OCI-LY7 (cell line): ENCODE measurements around the gene TMC7. TPM values are rescaled to one million over a fixed set of nuclear protein-coding genes. Genes with fewer than 3 reads are reported as not detected.
A peak's percentile ranks its signal among the peaks of the same experiment; 100 is the strongest.

Experiments
- BruUV-seq: library from RNA; stranded (reverse); fragments of 400-500 nt; replicated peaks from 2 replicates; lab custom pipeline; 2021; lab: Mats Ljungman, UMichigan
- CTCF ChIA-PET: fragments of 300-600 bp; sonication (Branson Sonifier 250); formaldehyde crosslinking; loops from one replicate; lab custom pipeline; 2022; ENCODE audit warnings: antibody characterized with exemption; ENCODE audit not compliant: unreplicated experiment; lab: Charles Lee
- POLR2A ChIA-PET: fragments of 300-600 bp; sonication (Branson Sonifier 250); formaldehyde crosslinking; loops from one replicate; lab custom pipeline; 2022; ENCODE audit warnings: antibody characterized with exemption; lab: Charles Lee
- DNase-seq: peaks from one replicate; pipeline ENCODE4 v3.0.0-alpha.2; 2015; ENCODE audit warnings: low spot score
- H2AFZ ChIP-seq: fragments of 200-600 bp; sonication (generic), shearing (Covaris generic); 2 replicates; pipeline ENCODE4 v1.6.1; 2014; ENCODE audit warnings: mild to moderate bottlenecking, antibody characterized with exemption, low read length, moderate library complexity
- H3K27ac ChIP-seq: fragments of 200-600 bp; sonication (generic); 2 replicates; pipeline ENCODE4 v1.5.1; 2014; ENCODE audit warnings: mixed run types, low read depth, mild to moderate bottlenecking, moderate library complexity, low read length, inconsistent platforms; ENCODE audit not compliant: poor library complexity, severe bottlenecking
- H3K36me3 ChIP-seq: fragments of 200-600 bp; sonication (generic); 2 replicates; pipeline ENCODE4 v1.6.1; 2014; ENCODE audit warnings: mild to moderate bottlenecking, antibody characterized with exemption, low read length, moderate library complexity, mixed read lengths; ENCODE audit not compliant: insufficient read depth
- H3K4me1 ChIP-seq: fragments of 200-600 bp; sonication (generic); 2 replicates; pipeline ENCODE4 v1.5.1; 2014; ENCODE audit warnings: mild to moderate bottlenecking, low read length; ENCODE audit not compliant: insufficient read depth, poor library complexity, severe bottlenecking
- H3K4me2 ChIP-seq: fragments of 200-600 bp; sonication (generic); 2 replicates; pipeline ENCODE4 v1.6.1; 2014; ENCODE audit warnings: mild to moderate bottlenecking, low read length
- H3K4me3 ChIP-seq: fragments of 200-600 bp; sonication (generic); 2 replicates; pipeline ENCODE4 v1.5.1; 2014; ENCODE audit warnings: mild to moderate bottlenecking, low read depth, low read length; ENCODE audit not compliant: poor library complexity, severe bottlenecking
- H3K79me2 ChIP-seq: fragments of 200-600 bp; sonication (generic); 2 replicates; pipeline ENCODE4 v1.6.1; 2016; ENCODE audit warnings: low read depth, mild to moderate bottlenecking, low read length, moderate library complexity, mixed read lengths; ENCODE audit not compliant: insufficient read depth
- H3K9me2 ChIP-seq: fragments of 200-600 bp; sonication (generic); 2 replicates; pipeline ENCODE4 v1.6.1; 2016; ENCODE audit warnings: mild to moderate bottlenecking, low read length, mixed read lengths; ENCODE audit not compliant: insufficient read depth
- H3K9me3 ChIP-seq: fragments of 200-600 bp; sonication (generic); 2 replicates; pipeline ENCODE4 v1.6.1; 2014; ENCODE audit warnings: mild to moderate bottlenecking, mixed run types, low read length, mixed read lengths
- H4K20me1 ChIP-seq: fragments of 200-600 bp; sonication (generic); 2 replicates; pipeline ENCODE4 v1.6.1; 2014; ENCODE audit warnings: mild to moderate bottlenecking, antibody characterized with exemption, low read length, moderate library complexity, mixed read lengths; ENCODE audit not compliant: insufficient read depth
- EZH2phosphoT487 ChIP-seq: fragments of 200-600 bp; sonication (generic); IDR thresholded peaks from 2 replicates; pipeline ENCODE4 v1.6.1; 2018; ENCODE audit warnings: low read depth, borderline replicate concordance, mild to moderate bottlenecking, mixed run types, antibody characterized with exemption, low read length, moderate library complexity, mixed read lengths
- intact Hi-C: fragments of 100-400 bp; cut with micrococcal nuclease; formaldehyde crosslinking; loops from one replicate; pipeline ENCODE4 v1.10.0; 2022; ENCODE audit not compliant: unreplicated experiment
- total RNA-seq, 2 experiments: library from RNA; depleted of rRNA in 1 of 2; stranded (reverse); fragments of >200 nt in 1 of 2; shearing (Covaris generic) in 1 of 2; gene quantifications; 2 replicates each; pipeline ENCODE4 v1.2.3, GENCODE V29; 2014 to 2022
- TF ChIP-seq, protein P1 (sequence below): fragments of 200-600 bp; sonication (generic); conservative IDR thresholded peaks from 2 replicates; pipeline ENCODE4 v1.5.1; 2014; ENCODE audit warnings: mild to moderate bottlenecking, antibody characterized with exemption, low read length, moderate library complexity, mixed read lengths

Gene TMC7
- total RNA-seq, 2 experiments from 2014 or later = not detected

DNA sequence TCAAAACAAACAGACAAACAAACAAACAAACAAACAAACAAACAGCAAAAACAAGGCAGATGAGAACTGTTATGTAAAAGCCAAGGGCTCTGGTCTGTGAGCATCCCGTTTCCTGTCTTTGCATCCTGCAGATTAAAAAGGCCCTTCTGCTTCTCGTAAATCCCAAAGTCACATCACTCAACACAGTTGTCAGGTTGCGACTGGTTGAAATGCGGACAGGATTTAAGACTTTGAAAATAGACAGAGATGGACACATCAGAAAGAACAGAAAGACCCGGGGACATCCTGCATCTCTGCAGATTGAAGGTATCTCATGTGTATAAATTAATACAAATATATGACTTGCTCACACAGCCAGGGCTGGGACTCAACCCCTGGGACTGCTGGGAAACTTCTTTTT, 18.2 kb upstream of the TMC7 start:
- TF ChIP-seq, protein P1, sequence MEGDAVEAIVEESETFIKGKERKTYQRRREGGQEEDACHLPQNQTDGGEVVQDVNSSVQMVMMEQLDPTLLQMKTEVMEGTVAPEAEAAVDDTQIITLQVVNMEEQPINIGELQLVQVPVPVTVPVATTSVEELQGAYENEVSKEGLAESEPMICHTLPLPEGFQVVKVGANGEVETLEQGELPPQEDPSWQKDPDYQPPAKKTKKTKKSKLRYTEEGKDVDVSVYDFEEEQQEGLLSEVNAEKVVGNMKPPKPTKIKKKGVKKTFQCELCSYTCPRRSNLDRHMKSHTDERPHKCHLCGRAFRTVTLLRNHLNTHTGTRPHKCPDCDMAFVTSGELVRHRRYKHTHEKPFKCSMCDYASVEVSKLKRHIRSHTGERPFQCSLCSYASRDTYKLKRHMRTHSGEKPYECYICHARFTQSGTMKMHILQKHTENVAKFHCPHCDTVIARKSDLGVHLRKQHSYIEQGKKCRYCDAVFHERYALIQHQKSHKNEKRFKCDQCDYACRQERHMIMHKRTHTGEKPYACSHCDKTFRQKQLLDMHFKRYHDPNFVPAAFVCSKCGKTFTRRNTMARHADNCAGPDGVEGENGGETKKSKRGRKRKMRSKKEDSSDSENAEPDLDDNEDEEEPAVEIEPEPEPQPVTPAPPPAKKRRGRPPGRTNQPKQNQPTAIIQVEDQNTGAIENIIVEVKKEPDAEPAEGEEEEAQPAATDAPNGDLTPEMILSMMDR = no peak
- no peak for TF ChIP-seq EZH2phosphoT487
- CTCF ChIA-PET = no interaction called here

DNA sequence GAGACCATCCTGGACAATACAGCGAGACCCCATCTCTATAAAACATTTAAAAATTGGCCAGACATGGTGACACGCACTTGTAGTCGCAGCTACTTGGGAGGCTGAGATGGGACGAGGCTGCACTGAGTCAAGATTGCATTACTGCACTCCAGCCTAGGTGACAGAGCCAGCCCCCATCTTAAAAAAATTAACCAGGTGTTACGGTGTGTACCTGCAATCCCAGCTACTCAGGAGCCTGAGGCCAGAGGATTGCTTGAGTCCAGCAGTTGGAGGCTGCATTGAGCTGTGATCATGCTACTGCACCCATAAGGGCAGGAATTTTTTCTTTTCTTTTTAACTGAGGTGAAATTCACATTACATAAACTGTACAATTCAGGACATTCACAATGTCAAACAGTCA, 16.9 kb upstream of the TMC7 start:
- ChIA-PET CTCF (no interaction called here), POLR2A (no interaction called here)
- intact Hi-C loops = no loop called here
- no peak for DNase-seq
- Histone ChIP-seq H3K9me2 (no peaks in the 10 kb centered on the region), H3K36me3 (no peaks in the 10 kb centered on the region), H3K4me3 (no peak overlapping the region), H3K79me2 (no peaks in the 10 kb centered on the region), H4K20me1 (no peaks in the 10 kb centered on the region), H3K9me3 (no peaks in the 10 kb centered on the region), H2AFZ (no peak overlapping the region), H3K27ac (no peak overlapping the region), H3K4me2 (no peak overlapping the region), H3K4me1 (peaks cover 5% of the 10 kb centered on the region)
- BruUV-seq = no TSS peak
- no peak for TF ChIP-seq EZH2phosphoT487
- TF ChIP-seq, protein P1 = no peak

More for the DNA sequence above, 18.2 kb upstream of the TMC7 start:
- Histone ChIP-seq H3K27ac (no peak overlapping the region), H3K4me2 (no peak overlapping the region), H3K9me3 (no peaks in the 10 kb centered on the region), H3K36me3 (no peaks in the 10 kb centered on the region), H3K4me1 (peaks cover 5% of the 10 kb centered on the region), H4K20me1 (no peaks in the 10 kb centered on the region), H3K79me2 (no peaks in the 10 kb centered on the region), H3K4me3 (no peak overlapping the region), H3K9me2 (no peaks in the 10 kb centered on the region), H2AFZ (no peak overlapping the region)
- POLR2A ChIA-PET = no interaction called here
- BruUV-seq = no TSS peak
- intact Hi-C loops = no loop called here
- DNase-seq = no peak

DNA sequence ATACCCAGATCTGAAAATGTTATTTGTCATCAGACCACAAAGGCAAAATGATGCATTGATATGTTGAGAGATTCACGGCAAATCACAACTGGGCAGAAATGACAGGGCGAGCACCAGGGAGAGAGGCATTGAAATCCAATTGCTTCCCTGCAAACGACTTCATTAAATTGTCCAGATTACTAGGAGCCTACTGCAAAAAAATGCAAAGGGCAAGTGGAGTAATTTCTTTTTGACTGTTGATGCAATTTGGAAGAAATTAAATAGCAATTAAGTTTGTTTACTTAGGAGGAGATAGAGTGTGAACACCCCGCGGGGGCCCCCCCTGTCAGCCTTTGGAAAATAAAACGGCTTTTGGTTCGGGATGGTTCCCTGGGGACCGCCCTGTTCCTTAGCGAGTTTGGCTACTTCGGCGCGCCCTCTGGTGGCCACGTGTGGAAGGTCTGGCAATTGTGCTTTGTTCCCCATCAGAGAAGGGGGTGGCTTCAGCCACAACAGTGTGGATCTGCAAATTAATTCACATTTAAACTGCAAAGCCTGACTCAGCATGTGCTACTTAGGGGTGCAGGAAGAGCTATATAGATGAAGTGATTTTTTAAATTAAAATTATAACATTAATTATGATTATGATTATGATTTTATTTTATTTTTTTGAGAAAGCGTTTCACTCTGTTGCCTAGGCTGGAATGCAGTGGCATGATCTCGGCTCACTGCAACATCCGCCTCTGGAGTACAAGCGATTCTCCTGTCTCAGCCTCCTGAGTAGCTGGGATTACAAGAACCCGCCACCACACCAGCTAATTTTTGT, 14.5 kb upstream of the TMC7 start:
- H3K9me3 ChIP-seq = no peaks in the 10 kb centered on the region
- H3K4me1 ChIP-seq = peaks cover 5% of the 10 kb centered on the region
- DNase-seq = peak; percentile 73
- H4K20me1 ChIP-seq = no peaks in the 10 kb centered on the region
- no peak overlapping the region for H3K27ac ChIP-seq
- ChIA-PET POLR2A (interaction anchor here (0.7 kb wide), 2 partner anchors 38 to 125 kb away, joined by 3 to 4 read pairs; no protein-coding TSS in a partner anchor), CTCF (no interaction called here)
- no peaks in the 10 kb centered on the region for H3K36me3 ChIP-seq
- intact Hi-C loops = no loop called here
- no peaks in the 10 kb centered on the region for H3K79me2 ChIP-seq
- TF ChIP-seq EZH2phosphoT487 = no peak
- TF ChIP-seq, protein P1 = peak; percentile 97
- peak overlapping the region; percentile 56 for H3K4me3 ChIP-seq
- H3K9me2 ChIP-seq = no peaks in the 10 kb centered on the region
- H3K4me2 ChIP-seq = peak overlapping the region; percentile 68
- H2AFZ ChIP-seq = peak overlapping the region; percentile 73; the same call in 1 of the 2 replicates
- BruUV-seq = no TSS peak
